K562 (cell line): ENCODE measurements around the gene CDC45. TPM values are rescaled to one million over a fixed set of nuclear protein-coding genes. Genes with fewer than 3 reads are reported as not detected.

Source experiments
- ATF4 ChIP-seq: fragments of 450-650 bp; formaldehyde crosslinking; IDR thresholded peaks from 2 replicates; pipeline ENCODE4 v1.4.0; 2022; ENCODE audit warnings: mild to moderate bottlenecking, moderate library complexity
- BRD4 ChIP-seq: fragments of 200-600 bp; sonication (generic); IDR thresholded peaks from 2 replicates; pipeline ENCODE4 v1.6.1; 2017; ENCODE audit warnings: inconsistent platforms
- CHD1 ChIP-seq: fragments of 200-600 bp; sonication (generic); IDR thresholded peaks from one replicate; pipeline ENCODE4 v1.6.1; 2012; ENCODE audit warnings: mild to moderate bottlenecking, moderate library complexity, low read length, inconsistent platforms
- DDX20 ChIP-seq: fragments of 450-650 bp; IDR thresholded peaks from 2 replicates; pipeline ENCODE4 v1.6.1; 2016; ENCODE audit warnings: missing genetic modification characterization, low read depth, mild to moderate bottlenecking, missing compliant biosample characterization, moderate library complexity
- DPF2 ChIP-seq: fragments of 450-650 bp; IDR thresholded peaks from 2 replicates; pipeline ENCODE4 v1.6.1; 2016
- EP400 ChIP-seq: fragments of 450-650 bp; IDR thresholded peaks from 2 replicates; pipeline ENCODE4 v1.6.1; 2017; ENCODE audit warnings: antibody characterized with exemption, mild to moderate bottlenecking, moderate library complexity
- FOXJ2 ChIP-seq: fragments of 200-800 bp; sonication (Bioruptor generic); IDR thresholded peaks from 2 replicates; pipeline ENCODE4 v1.6.1; 2016; ENCODE audit warnings: missing genetic modification characterization, missing compliant biosample characterization
- GABPA ChIP-seq: fragments of 200-800 bp; sonication (Bioruptor generic); conservative IDR thresholded peaks from 2 replicates; pipeline ENCODE4 v1.6.1; 2016; ENCODE audit warnings: low read depth, missing genetic modification characterization, missing compliant biosample characterization
- HNRNPK ChIP-seq: fragments of 200-400 bp; formaldehyde crosslinking; IDR thresholded peaks from one replicate; pipeline ENCODE4 v1.6.1; 2018; ENCODE audit warnings: mild to moderate bottlenecking, low read depth, low read length; ENCODE audit not compliant: poor library complexity, severe bottlenecking
- HOXB6 ChIP-seq: fragments of 250-450 bp; sonication (Bioruptor Pico); IDR thresholded peaks from 2 replicates; pipeline ENCODE4 v1.5.1; 2022; ENCODE audit warnings: mild to moderate bottlenecking, borderline replicate concordance
- KDM5B ChIP-seq: fragments of 200-600 bp; sonication (generic); IDR thresholded peaks from 2 replicates; pipeline ENCODE4 v1.6.1; 2012; ENCODE audit warnings: low read depth, mild to moderate bottlenecking, moderate library complexity, low read length, control low read depth, inconsistent platforms; ENCODE audit not compliant: insufficient replicate concordance
- MEF2A ChIP-seq: IDR thresholded peaks from 2 replicates; pipeline ENCODE4 v1.6.1; 2011; ENCODE audit warnings: low read depth, mild to moderate bottlenecking, low read length, moderate library complexity; ENCODE audit not compliant: control insufficient read depth
- MYNN ChIP-seq, 2 experiments: sonication (generic); formaldehyde crosslinking in 1 of 2; IDR thresholded peaks; 2 replicates each; pipeline versions ENCODE4 v1.5.0 to v1.6.1; 2016 to 2020; ENCODE audit warnings: antibody characterized with exemption in 1 of 2, missing genetic modification reagents in 1 of 2
- NRF1 ChIP-seq, 2 experiments: fragments of 450-650 bp; IDR thresholded peaks in 1 of 2; conservative IDR thresholded peaks in 1 of 2; 2 replicates each; pipeline ENCODE4 v1.6.1; 2014; ENCODE audit warnings: mild to moderate bottlenecking in 2 of 2
- POLR2B ChIP-seq: fragments of 450-650 bp; IDR thresholded peaks from 2 replicates; pipeline ENCODE4 v1.6.1; 2018; ENCODE audit warnings: low read depth; ENCODE audit not compliant: partially characterized antibody
- RBFOX2 ChIP-seq: fragments of 200-400 bp; formaldehyde crosslinking; IDR thresholded peaks from 2 replicates; pipeline ENCODE4 v1.6.1; 2017; ENCODE audit warnings: low read depth, mild to moderate bottlenecking, low read length, moderate library complexity
- RUNX1 ChIP-seq: sonication (generic); IDR thresholded peaks from 2 replicates; pipeline ENCODE4 v1.6.1; 2016; ENCODE audit warnings: antibody characterized with exemption, low read depth
- SRSF7 ChIP-seq: fragments of 200-400 bp; formaldehyde crosslinking; optimal IDR thresholded peaks from 2 replicates; pipeline ENCODE3; 2017; ENCODE audit warnings: mild to moderate bottlenecking, low read depth, low read length
- TBP ChIP-seq: optimal IDR thresholded peaks from 2 replicates; pipeline ENCODE3; 2011; ENCODE audit warnings: low read depth, low read length, improper control_type of control experiment
- TGIF2 ChIP-seq: sonication (generic); formaldehyde crosslinking; IDR thresholded peaks from 2 replicates; pipeline ENCODE4 v1.8.1; 2022; ENCODE audit warnings: mild to moderate bottlenecking, missing genetic modification reagents, moderate library complexity
- ZFP30 ChIP-seq: fragments of 250-450 bp; sonication (Bioruptor Pico); IDR thresholded peaks from 2 replicates; pipeline ENCODE4 v1.8.0; 2022; ENCODE audit warnings: moderate library complexity, mild to moderate bottlenecking, inconsistent platforms, borderline replicate concordance
- ZKSCAN1 ChIP-seq: fragments of 150-350 bp; IDR thresholded peaks from 2 replicates; pipeline ENCODE4 v1.6.1; 2016; ENCODE audit warnings: low read depth, low read length
- ZNF3 ChIP-seq: fragments of 250-450 bp; sonication (Bioruptor Pico); IDR thresholded peaks from 2 replicates; pipeline ENCODE4 v1.5.0; 2021; ENCODE audit warnings: mild to moderate bottlenecking, moderate library complexity
- ZNF512 ChIP-seq: IDR thresholded peaks from 2 replicates; pipeline ENCODE4 v1.6.1; 2016; ENCODE audit warnings: missing genetic modification characterization, missing compliant biosample characterization
- ZNF75A ChIP-seq: fragments of 450-650 bp; formaldehyde crosslinking; IDR thresholded peaks from 2 replicates; pipeline ENCODE4 v1.4.0; 2020; ENCODE audit warnings: mild to moderate bottlenecking
- polyA plus RNA-seq, 8 experiments: library from polyadenylated mRNA; depleted of rRNA in 4 of 8; stranded (reverse) in 5 of 8; unstranded in 3 of 8; fragments of >200 nt; fragmentation: Nextera tagmentation in 2 of 8; fragmentation: Illumina TruSeq in 1 of 8; extraction: Ambion mirVana in 2 of 8; extraction: Trizol in 1 of 8; gene quantifications; 2 replicates each; pipeline versions ENCODE4 v1.2.1 to v1.2.3, GENCODE V29; 2011 to 2014; ENCODE audit warnings: inconsistent platforms in 1 of 8, missing spikeins in 1 of 8
- total RNA-seq, 7 experiments: library from RNA; depleted of rRNA in 6 of 7; stranded (reverse); fragments of >200 nt in 6 of 7; fragmentation: Illumina TruSeq in 2 of 7; extraction: Trizol in 2 of 7; gene quantifications; 2 replicates each; pipeline versions ENCODE4 v1.2.1 to v1.2.3, GENCODE V29; 2011 to 2021; ENCODE audit warnings: low replicate concordance in 1 of 7
- TF ChIP-seq, protein P1 (sequence below): fragments of 450-650 bp; IDR thresholded peaks from 2 replicates; pipeline ENCODE4 v1.7.1; 2018; ENCODE audit warnings: mild to moderate bottlenecking, low read depth; ENCODE audit not compliant: partially characterized antibody

The CDC45 gene
- total and polyA plus RNA-seq, 9 of the 15 experiments (the other 6 are each of a cell fraction or from before 2014, with no cell fraction given) = 251 to 580 (median 410) TPM

GRCh38 chr22:19497245-19497644, 17.5 kb downstream of the CDC45 start (continued):
- TF ChIP-seq, protein P1, sequence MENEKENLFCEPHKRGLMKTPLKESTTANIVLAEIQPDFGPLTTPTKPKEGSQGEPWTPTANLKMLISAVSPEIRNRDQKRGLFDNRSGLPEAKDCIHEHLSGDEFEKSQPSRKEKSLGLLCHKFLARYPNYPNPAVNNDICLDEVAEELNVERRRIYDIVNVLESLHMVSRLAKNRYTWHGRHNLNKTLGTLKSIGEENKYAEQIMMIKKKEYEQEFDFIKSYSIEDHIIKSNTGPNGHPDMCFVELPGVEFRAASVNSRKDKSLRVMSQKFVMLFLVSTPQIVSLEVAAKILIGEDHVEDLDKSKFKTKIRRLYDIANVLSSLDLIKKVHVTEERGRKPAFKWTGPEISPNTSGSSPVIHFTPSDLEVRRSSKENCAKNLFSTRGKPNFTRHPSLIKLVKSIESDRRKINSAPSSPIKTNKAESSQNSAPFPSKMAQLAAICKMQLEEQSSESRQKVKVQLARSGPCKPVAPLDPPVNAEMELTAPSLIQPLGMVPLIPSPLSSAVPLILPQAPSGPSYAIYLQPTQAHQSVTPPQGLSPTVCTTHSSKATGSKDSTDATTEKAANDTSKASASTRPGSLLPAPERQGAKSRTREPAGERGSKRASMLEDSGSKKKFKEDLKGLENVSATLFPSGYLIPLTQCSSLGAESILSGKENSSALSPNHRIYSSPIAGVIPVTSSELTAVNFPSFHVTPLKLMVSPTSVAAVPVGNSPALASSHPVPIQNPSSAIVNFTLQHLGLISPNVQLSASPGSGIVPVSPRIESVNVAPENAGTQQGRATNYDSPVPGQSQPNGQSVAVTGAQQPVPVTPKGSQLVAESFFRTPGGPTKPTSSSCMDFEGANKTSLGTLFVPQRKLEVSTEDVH = no peak
- TF ChIP-seq MEF2A = no peak
- TF ChIP-seq TGIF2 (CRISPR knock-in tag) = no peak
- peak; percentile 55 for TF ChIP-seq POLR2B
- peak; percentile 62 for TF ChIP-seq RBFOX2
- 0 out of 2 replicates have a peak, but pooled peaks have one; percentile 33 for TF ChIP-seq ZNF75A
- no peak for TF ChIP-seq TBP
- TF ChIP-seq HNRNPK = no peak
- TF ChIP-seq CHD1 = no peak
- no peak for TF ChIP-seq DDX20
- 0 out of 2 replicates have a peak, but pooled peaks have one; percentile 9 for TF ChIP-seq MYNN (IDR thresholded peaks at IDR 0.05)
- no peak for TF ChIP-seq MYNN (CRISPR knock-in tag; IDR thresholded peaks at IDR 0.05)
- TF ChIP-seq HOXB6 = 0 out of 2 replicates have a peak, but pooled peaks have one; percentile 53
- no peak for TF ChIP-seq SRSF7
- TF ChIP-seq EP400 = no peak
- no peak for TF ChIP-seq ATF4 (CRISPR knock-in tag)
- TF ChIP-seq ZNF512 (tag) = no peak
- no peak for TF ChIP-seq KDM5B
- 0 out of 2 replicates have a peak, but pooled peaks have one; percentile 17 for TF ChIP-seq DPF2
- no peak for TF ChIP-seq ZNF3 (CRISPR knock-in tag)
- no peak for TF ChIP-seq ZFP30 (CRISPR knock-in tag)
- no peak for TF ChIP-seq BRD4
- no peak for TF ChIP-seq RUNX1
- TF ChIP-seq NRF1 (conservative IDR thresholded peaks at IDR 0.05 in 1 of 2, IDR thresholded peaks at IDR 0.05 in 1 of 2) = peak; percentile 20 to 26; a peak in 1 of 4 replicates
- TF ChIP-seq ZKSCAN1 = 0 out of 2 replicates have a peak, but pooled peaks have one; percentile 23
- no peak for TF ChIP-seq GABPA (tag)
- TF ChIP-seq FOXJ2 (tag) = no peak
